A549 (cell line): Measurements from ENCODE around the gene SARDH. TPM values are rescaled to one million over a fixed set of nuclear protein-coding genes. Genes with fewer than 3 reads are reported as not detected.

Source experiments
- ATAC-seq, 2 experiments: fragments of 200-7000 bp in 1 of 2; fragments of >200 bp in 1 of 2; cut with Nextera tagmentation in 1 of 2; cut with Tn5 transposase in 1 of 2; 3 replicates each; pipeline versions ENCODE4 v1.8.0 to v1.9.1; 2018 to 2020; ENCODE audit warnings: mild to moderate bottlenecking in 1 of 2, moderate library complexity in 1 of 2
- CTCF ChIA-PET: fragments of 300-600 bp; sonication (Branson Sonifier 250); formaldehyde crosslinking; extraction: SDS; loops from one replicate; lab custom pipeline; 2021; ENCODE audit warnings: antibody characterized with exemption, inconsistent platforms; lab: Yijun Ruan, JAX
- POLR2A ChIA-PET: fragments of 350-600 bp; formaldehyde crosslinking; extraction: SDS; loops from one replicate; lab custom pipeline; 2021; ENCODE audit warnings: antibody characterized with exemption, inconsistent platforms; lab: Yijun Ruan, JAX
- DNase-seq, 2 experiments: peaks; one replicate each; pipeline versions ENCODE4 v3.0.0 to v3.0.0-alpha.2; 2011 to 2016; ENCODE audit warnings: low read depth in 1 of 2, low spot score in 1 of 2
- FAIRE-seq: peaks from 2 replicates; lab custom pipeline; 2011; peaks lifted over from hg19 to GRCh38; lab: Jason Lieb, UNC
- H3K27ac ChIP-seq, 2 experiments: fragments of >200 bp; sonication (Bioruptor Twin); formaldehyde crosslinking; 3 replicates each; pipeline ENCODE4 v1.5.1; 2016 to 2017
- H3K4me1 ChIP-seq: fragments of >200 bp; sonication (Bioruptor Twin); formaldehyde crosslinking; 3 replicates; pipeline ENCODE4 v1.6.1; 2016
- H3K4me2 ChIP-seq: fragments of >200 bp; sonication (Bioruptor Twin); formaldehyde crosslinking; 3 replicates; pipeline ENCODE4 v1.6.1; 2016
- H3K4me3 ChIP-seq: fragments of >200 bp; sonication (Bioruptor Twin); formaldehyde crosslinking; 3 replicates; pipeline ENCODE4 v1.5.1; 2016
- H3K9me3 ChIP-seq: fragments of >200 bp; sonication (Bioruptor Twin); formaldehyde crosslinking; 3 replicates; pipeline ENCODE4 v1.6.1; 2016
- BHLHE40 ChIP-seq: IDR thresholded peaks from 2 replicates; pipeline ENCODE4 v1.6.1; 2012; ENCODE audit warnings: low read depth, low read length, inconsistent platforms
- CBX2 ChIP-seq: fragments of 200-600 bp; sonication (generic); IDR thresholded peaks from 2 replicates; pipeline ENCODE4 v1.6.1; 2016; ENCODE audit warnings: low read depth, mild to moderate bottlenecking, borderline replicate concordance
- CEBPB ChIP-seq, 2 experiments: fragments of >200 bp in 1 of 2; sonication (Bioruptor Twin) in 1 of 2; formaldehyde crosslinking in 1 of 2; IDR thresholded peaks; 2 replicates each; pipeline ENCODE4 v1.6.1; 2012 to 2016
- CTCF ChIP-seq: fragments of >200 bp; sonication (Bioruptor Twin); formaldehyde crosslinking; IDR thresholded peaks from 3 replicates; pipeline ENCODE4 v1.5.1; 2016
- EHF ChIP-seq: fragments of 250-450 bp; sonication (Bioruptor Pico); IDR thresholded peaks from 2 replicates; pipeline ENCODE4 v1.5.0; 2020; ENCODE audit warnings: mild to moderate bottlenecking
- GATA3 ChIP-seq: IDR thresholded peaks from 2 replicates; pipeline ENCODE4 v1.6.1; 2012; ENCODE audit warnings: borderline replicate concordance
- HMGXB4 ChIP-seq: fragments of 250-450 bp; sonication (Bioruptor Pico); IDR thresholded peaks from 2 replicates; pipeline ENCODE4 v1.5.0; 2021; ENCODE audit warnings: mild to moderate bottlenecking, moderate library complexity, borderline replicate concordance
- KDM1A ChIP-seq: fragments of 200-600 bp; sonication (generic); IDR thresholded peaks from 2 replicates; pipeline ENCODE4 v1.6.1; 2016; ENCODE audit warnings: low read depth, mild to moderate bottlenecking
- MYC ChIP-seq: IDR thresholded peaks from 2 replicates; pipeline ENCODE4 v1.6.1; 2012; ENCODE audit warnings: mild to moderate bottlenecking, inconsistent platforms, low read length, improper control_type of control experiment, borderline replicate concordance
- NFE2L2 ChIP-seq: fragments of 150-350 bp; conservative IDR thresholded peaks from 2 replicates; pipeline ENCODE4 v1.6.1; 2014; ENCODE audit warnings: low read length
- NPAS2 ChIP-seq: fragments of 250-450 bp; sonication (Bioruptor Pico); IDR thresholded peaks from 2 replicates; pipeline ENCODE4 v1.8.0; 2022; ENCODE audit warnings: mild to moderate bottlenecking, moderate library complexity, borderline replicate concordance
- NR3C1 ChIP-seq: fragments of >200 bp; sonication (Bioruptor Twin); formaldehyde crosslinking; IDR thresholded peaks from 3 replicates; pipeline ENCODE4 v1.6.1; 2017
- PHF8 ChIP-seq: fragments of 200-600 bp; sonication (generic); IDR thresholded peaks from 2 replicates; pipeline ENCODE4 v1.6.1; 2016; ENCODE audit warnings: low read depth, mild to moderate bottlenecking, antibody characterized with exemption, moderate library complexity, borderline replicate concordance
- POLR2AphosphoS2 ChIP-seq: conservative IDR thresholded peaks from 2 replicates; pipeline ENCODE4 v1.6.1; 2012; ENCODE audit warnings: low read length, improper control_type of control experiment, inconsistent platforms
- RAD21 ChIP-seq, 2 experiments: fragments of >200 bp in 1 of 2; sonication (Bioruptor Twin) in 1 of 2; formaldehyde crosslinking in 1 of 2; IDR thresholded peaks in 1 of 2; conservative IDR thresholded peaks in 1 of 2; 2 replicates in 1 of 2; 3 replicates in 1 of 2; pipeline ENCODE4 v1.6.1; 2012 to 2018; ENCODE audit warnings: inconsistent platforms in 1 of 2
- RFX5 ChIP-seq: fragments of 450-650 bp; IDR thresholded peaks from 2 replicates; pipeline ENCODE4 v1.7.1; 2014; ENCODE audit warnings: antibody characterized with exemption, mild to moderate bottlenecking, moderate library complexity
- SMC3 ChIP-seq: fragments of >200 bp; sonication (Bioruptor Twin); formaldehyde crosslinking; IDR thresholded peaks from 3 replicates; pipeline ENCODE4 v1.6.1; 2018; ENCODE audit warnings: inconsistent platforms
- SREBF2 ChIP-seq: fragments of 450-650 bp; IDR thresholded peaks from 2 replicates; pipeline ENCODE4 v1.6.1; 2014; ENCODE audit warnings: mild to moderate bottlenecking, moderate library complexity
- TP53 ChIP-seq: fragments of 250-450 bp; sonication (Bioruptor Pico); IDR thresholded peaks from 2 replicates; pipeline ENCODE4 v1.5.0; 2021; ENCODE audit warnings: mild to moderate bottlenecking, moderate library complexity
- WGBS: methylation state at CpG from one replicate; pipeline ENCODE4 v1.1.6; 2017; ENCODE audit errors: missing lambda C conversion rate; 5-methylcytosine and 5-hydroxymethylcytosine counted together
- polyA plus RNA-seq, 4 experiments: library from polyadenylated mRNA; depleted of rRNA in 3 of 4; stranded (reverse); fragments of >200 nt; fragmentation: RNase III in 1 of 4; extraction: RNeasy Plus Mini Kit Qiagen cat#74134 plus additional on column Dnase treatment in 1 of 4; gene quantifications; 2 replicates in 3 of 4; 3 replicates in 1 of 4; pipeline ENCODE4 v1.2.3, GENCODE V29; 2011 to 2017

SARDH gene
- polyA plus RNA-seq, 2 of the 4 experiments (the other 2 are of a cell fraction) = 0.08 TPM; not detected in 1

- CTCF ChIA-PET = interaction anchor here (0.9 to 8.2 kb wide), 7 partner anchors 11 to 320 kb away, joined by 3 to 72 read pairs (median 4); partner anchors contain the start of gene ADAMTSL2
- Histone ChIP-seq H3K4me2 (no peak overlapping the region), H3K4me1 (no peaks in the 10 kb centered on the region)
- FAIRE-seq = no peak
- 8% methylated on average over 7 of the region's 7 CpGs for WGBS
- no peak for TF ChIP-seq SREBF2
- no peak for TF ChIP-seq CEBPB (IDR thresholded peaks at IDR 0.05)
- TF ChIP-seq, all 56 proteins: peak for 0
- no peak for DNase-seq
- POLR2A ChIA-PET = no interaction called here
- H3K4me3 ChIP-seq = no peak overlapping the region
- no peak for ATAC-seq
- H3K9me3 ChIP-seq = no peaks in the 10 kb centered on the region
- H3K27ac ChIP-seq = no peak overlapping the region
Measured at GRCh38 chr9:133725886-133726285, 12.3 kb downstream of the SARDH start.

GRCh38 chr9:133718563-133719315, 19.4 kb downstream of the SARDH start:
- CTCF ChIA-PET = interaction anchor here (0.6 to 4.2 kb wide), 4 partner anchors 9 to 532 kb away, joined by 3 to 16 read pairs (median 4); no protein-coding TSS in a partner anchor
- Histone ChIP-seq H3K9me3 (no peaks in the 10 kb centered on the region), H3K27ac (no peak overlapping the region), H3K4me1 (no peaks in the 10 kb centered on the region), H3K4me2 (no peak overlapping the region), H3K4me3 (no peak overlapping the region)
- DNase-seq = no peak
- no peak for TF ChIP-seq CEBPB (IDR thresholded peaks at IDR 0.05)
- 26% methylated on average over 12 of the region's 15 CpGs for WGBS
- no peak for ATAC-seq
- FAIRE-seq = no peak
- POLR2A ChIA-PET = no interaction called here

GRCh38 chr9:133717113-133718031, 20.8 kb downstream of the SARDH start:
- ChIA-PET POLR2A (no interaction called here), CTCF (interaction anchor here (0.9 to 4.2 kb wide), 5 partner anchors 8 to 277 kb away, joined by 3 to 16 read pairs (median 5); no protein-coding TSS in a partner anchor)
- H3K4me3 ChIP-seq = no peak overlapping the region
- H3K4me2 ChIP-seq = no peak overlapping the region
- H3K4me1 ChIP-seq = no peaks in the 10 kb centered on the region
- TF ChIP-seq TP53 (CRISPR knock-in tag) (no peak), NPAS2 (CRISPR knock-in tag) (no peak), HMGXB4 (CRISPR knock-in tag) (no peak), NR3C1 (no peak), BHLHE40 (no peak), MYC (no peak), POLR2AphosphoS2 (no peak), RFX5 (no peak), NFE2L2 (no peak), GATA3 (no peak), CBX2 (no peak), SMC3 (no peak)
- 60% methylated on average over 11 of the region's 20 CpGs for WGBS
- DNase-seq = no peak
- H3K9me3 ChIP-seq = no peaks in the 10 kb centered on the region
- H3K27ac ChIP-seq = no peak overlapping the region
- ATAC-seq = no peak
- FAIRE-seq = no peak

GRCh38 chr9:133716564-133717112, 21.5 kb downstream of the SARDH start:
- TF ChIP-seq CTCF (no peak), EHF (CRISPR knock-in tag) (no peak), SREBF2 (no peak), POLR2AphosphoS2 (no peak), KDM1A (no peak), RAD21 (conservative IDR thresholded peaks at IDR 0.05 in 1 of 2, IDR thresholded peaks at IDR 0.05 in 1 of 2) (no peak), PHF8 (no peak)
- ChIA-PET POLR2A (no interaction called here), CTCF (interaction anchor here (0.9 to 4.2 kb wide), 5 partner anchors 10 to 278 kb away, joined by 3 to 16 read pairs (median 3); no protein-coding TSS in a partner anchor)
- DNase-seq (no peak), ATAC-seq (no peak), FAIRE-seq (no peak)
- 53% methylated on average over 4 of the region's 8 CpGs for WGBS
- Histone ChIP-seq H3K4me2 (no peak overlapping the region), H3K4me1 (no peaks in the 10 kb centered on the region), H3K27ac (no peak overlapping the region), H3K4me3 (no peak overlapping the region), H3K9me3 (no peaks in the 10 kb centered on the region)
